GM23338 (cell line): ENCODE measurements around the gene ZNF784. TPM values are rescaled to one million over a fixed set of nuclear protein-coding genes. Genes with fewer than 3 reads are reported as not detected.

Experiments
- ATAC-seq: fragments of 200-7000 bp; cut with Tn5 transposase; 3 replicates; pipeline ENCODE4 v1.9.1; 2020
- DNase-seq: peaks from one replicate; pipeline ENCODE4 v3.0.0-alpha.2; 2015; ENCODE audit warnings: low spot score
- H2AFZ ChIP-seq: fragments of 200-600 bp; sonication (generic); 2 replicates; pipeline ENCODE4 v1.8.0; 2016; ENCODE audit warnings: antibody characterized with exemption, mild to moderate bottlenecking, moderate library complexity
- H3F3A ChIP-seq: fragments of 200-600 bp; sonication (generic); replicated peaks from 2 replicates; pipeline ENCODE4 v1.8.0; 2017; ENCODE audit warnings: antibody characterized with exemption, mixed run types, low read depth
- H3K27ac ChIP-seq: fragments of 200-600 bp; sonication (generic); 2 replicates; pipeline ENCODE4 v1.6.1; 2016; ENCODE audit warnings: low read depth
- H3K27me3 ChIP-seq: fragments of 200-600 bp; sonication (generic); 2 replicates; pipeline ENCODE4 v1.8.0; 2016; ENCODE audit warnings: mild to moderate bottlenecking, mixed run types, moderate library complexity; ENCODE audit not compliant: insufficient read depth
- H3K36me3 ChIP-seq: fragments of 200-600 bp; sonication (generic); 2 replicates; pipeline ENCODE4 v1.8.0; 2016; ENCODE audit warnings: mild to moderate bottlenecking; ENCODE audit not compliant: insufficient read depth
- H3K4me1 ChIP-seq: fragments of 200-600 bp; sonication (generic); 2 replicates; pipeline ENCODE4 v1.8.0; 2016; ENCODE audit warnings: mild to moderate bottlenecking, moderate library complexity; ENCODE audit not compliant: insufficient read depth
- H3K4me2 ChIP-seq: fragments of 200-600 bp; sonication (generic); 2 replicates; pipeline ENCODE4 v1.7.1; 2017; ENCODE audit warnings: mixed run types
- H3K4me3 ChIP-seq: fragments of 200-600 bp; sonication (generic); 2 replicates; pipeline ENCODE4 v1.6.1; 2016; ENCODE audit warnings: mixed run types
- H3K79me2 ChIP-seq: fragments of 200-600 bp; sonication (generic); replicated peaks from 2 replicates; pipeline ENCODE4 v1.8.0; 2017; ENCODE audit warnings: mild to moderate bottlenecking; ENCODE audit not compliant: insufficient read depth
- H3K9me2 ChIP-seq: fragments of 200-600 bp; sonication (generic); 2 replicates; pipeline ENCODE4 v1.8.0; 2017; ENCODE audit not compliant: insufficient read depth
- H4K20me1 ChIP-seq: fragments of 200-600 bp; sonication (generic); replicated peaks from 2 replicates; pipeline ENCODE4 v1.8.0; 2017; ENCODE audit warnings: mild to moderate bottlenecking; ENCODE audit not compliant: insufficient read depth
- H3K27ac Mint-ChIP-seq: 2 replicates; pipeline ENCODE4 v1.8.0; 2020; ENCODE audit warnings: inconsistent platforms, mild to moderate bottlenecking, moderate library complexity, mixed read lengths
- H3K27me3 Mint-ChIP-seq: 3 replicates; pipeline ENCODE4 v1.8.0; 2022; ENCODE audit warnings: low read depth, mild to moderate bottlenecking, moderate library complexity, mixed read lengths, inconsistent platforms; ENCODE audit not compliant: insufficient read depth, poor library complexity
- H3K36me3 Mint-ChIP-seq: 3 replicates; pipeline ENCODE4 v1.8.0; 2021; ENCODE audit warnings: low read depth, mild to moderate bottlenecking, inconsistent platforms, moderate library complexity, mixed read lengths
- H3K4me1 Mint-ChIP-seq: 3 replicates; pipeline ENCODE4 v1.8.0; 2020; ENCODE audit warnings: mild to moderate bottlenecking, inconsistent platforms, mixed read lengths
- H3K4me3 Mint-ChIP-seq: 3 replicates; pipeline ENCODE4 v1.8.0; 2021; ENCODE audit warnings: moderate library complexity, mild to moderate bottlenecking, inconsistent platforms, mixed read lengths
- H3K9me3 Mint-ChIP-seq: 3 replicates; pipeline ENCODE4 v1.8.0; 2020; ENCODE audit warnings: moderate library complexity, mild to moderate bottlenecking, inconsistent platforms, mixed read lengths
- CREB1 ChIP-seq: fragments of 250-450 bp; sonication (Bioruptor Pico); IDR thresholded peaks from 2 replicates; pipeline ENCODE4 v1.5.0; 2020; ENCODE audit warnings: low read depth, mild to moderate bottlenecking, moderate library complexity
- EZH2 ChIP-seq: fragments of 200-600 bp; sonication (generic); IDR thresholded peaks from one replicate; pipeline ENCODE4 v1.8.0; 2017; ENCODE audit warnings: antibody characterized with exemption, mild to moderate bottlenecking, low read depth; ENCODE audit not compliant: unreplicated experiment
- JUNB ChIP-seq: IDR thresholded peaks from one replicate; pipeline ENCODE4 v1.6.1; 2016; ENCODE audit warnings: antibody characterized with exemption; ENCODE audit not compliant: unreplicated experiment
- NANOG ChIP-seq: IDR thresholded peaks from 2 replicates; pipeline ENCODE4 v1.6.1; 2016; ENCODE audit warnings: antibody characterized with exemption, borderline replicate concordance
- POLR2AphosphoS5 ChIP-seq: IDR thresholded peaks from 2 replicates; pipeline ENCODE4 v1.6.1; 2016; ENCODE audit warnings: antibody characterized with exemption, low read depth
- STAT1 ChIP-seq: IDR thresholded peaks from one replicate; pipeline ENCODE4 v1.6.1; 2016; ENCODE audit warnings: antibody characterized with exemption; ENCODE audit not compliant: unreplicated experiment
- ZNF114 ChIP-seq: fragments of 250-450 bp; sonication (Bioruptor Pico); IDR thresholded peaks from 2 replicates; pipeline ENCODE4 v1.5.0; 2020; ENCODE audit warnings: mild to moderate bottlenecking, moderate library complexity
- ZNF331 ChIP-seq: fragments of 250-450 bp; sonication (Bioruptor Pico); IDR thresholded peaks from 2 replicates; pipeline ENCODE4 v1.5.0; 2020; ENCODE audit warnings: low read depth, mild to moderate bottlenecking, moderate library complexity
- polyA plus RNA-seq: library from polyadenylated mRNA; unstranded; fragments of >200 nt; fragmentation: Nextera tagmentation; extraction: Ambion mirVana; gene quantifications from 2 replicates; pipeline ENCODE4 v1.2.1, GENCODE V29; 2016
- total RNA-seq: library from RNA; depleted of rRNA; stranded (reverse); fragments of >200 nt; shearing (Covaris generic); gene quantifications from 2 replicates; pipeline ENCODE4 v1.2.3, GENCODE V29; 2014
- TF ChIP-seq, protein P1 (sequence below): IDR thresholded peaks from 2 replicates; pipeline ENCODE4 v1.6.1; 2016; ENCODE audit warnings: antibody characterized with exemption
- TF ChIP-seq, protein P2 (sequence below), 2 experiments: fragments of 200-600 bp in 1 of 2; sonication (generic) in 1 of 2; conservative IDR thresholded peaks; 2 replicates each; pipeline versions ENCODE4 v1.5.1 to v1.6.1; 2016 to 2017; ENCODE audit warnings: antibody characterized with exemption in 2 of 2, low read depth in 2 of 2, mild to moderate bottlenecking in 2 of 2, moderate library complexity in 1 of 2
- TF ChIP-seq, protein P3 (sequence below): IDR thresholded peaks from one replicate; pipeline ENCODE4 v1.6.1; 2018; ENCODE audit warnings: antibody characterized with exemption; ENCODE audit not compliant: unreplicated experiment

ZNF784 gene
- total and polyA plus RNA-seq, 2 experiments from 2014 or later = 1.5 to 6.7 TPM

DNA sequence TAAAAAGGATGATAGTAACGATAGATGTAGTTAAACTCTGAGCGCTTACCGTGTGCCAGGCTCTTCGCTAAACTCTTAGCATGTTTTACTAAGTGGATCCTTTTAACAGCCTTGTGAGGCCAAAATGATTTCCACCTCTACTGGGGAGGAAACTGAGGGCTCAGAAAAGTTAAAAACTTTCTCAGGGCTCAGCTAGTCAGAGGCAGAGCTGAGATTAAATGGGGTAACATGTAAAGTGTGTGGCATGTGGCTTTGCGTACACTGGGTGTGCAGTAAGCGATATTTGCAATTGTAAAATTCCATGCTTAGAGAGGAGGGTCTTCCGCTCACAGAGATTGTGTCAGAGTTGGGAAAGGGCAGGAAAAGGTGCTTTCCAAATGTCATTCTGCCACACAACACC is 32.2 kb upstream of the ZNF784 start:
- Mint-ChIP-seq H3K4me3 (peak overlapping the region; percentile 92), H3K36me3 (peaks cover 53% of the 10 kb centered on the region), H3K4me1 (peaks cover 44% of the 10 kb centered on the region), H3K27me3 (peaks cover 31% of the 10 kb centered on the region), H3K27ac (peak overlapping the region; percentile 99), H3K9me3 (no peaks in the 10 kb centered on the region; the same call in 2 of the 3 replicates)
- peak overlapping the region; percentile 100 for H3K4me3 ChIP-seq
- peaks cover 63% of the 10 kb centered on the region for H3K79me2 ChIP-seq
- DNase-seq = no peak
- no peak overlapping the region for H2AFZ ChIP-seq
- ATAC-seq = no peak
- H3K4me2 ChIP-seq = peak overlapping the region; percentile 100
- H4K20me1 ChIP-seq = peaks cover 42% of the 10 kb centered on the region
- peaks cover 1% of the 10 kb centered on the region; the same call in 1 of the 2 replicates for H3K36me3 ChIP-seq
- no peaks in the 10 kb centered on the region for H3K27me3 ChIP-seq
- peak overlapping the region; percentile 98 for H3K27ac ChIP-seq
- peaks cover 27% of the 10 kb centered on the region for H3K4me1 ChIP-seq
- peaks cover 20% of the 10 kb centered on the region for H3F3A ChIP-seq
- H3K9me2 ChIP-seq = no peaks in the 10 kb centered on the region
- no peak for TF ChIP-seq STAT1
- no peak for TF ChIP-seq CREB1

DNA sequence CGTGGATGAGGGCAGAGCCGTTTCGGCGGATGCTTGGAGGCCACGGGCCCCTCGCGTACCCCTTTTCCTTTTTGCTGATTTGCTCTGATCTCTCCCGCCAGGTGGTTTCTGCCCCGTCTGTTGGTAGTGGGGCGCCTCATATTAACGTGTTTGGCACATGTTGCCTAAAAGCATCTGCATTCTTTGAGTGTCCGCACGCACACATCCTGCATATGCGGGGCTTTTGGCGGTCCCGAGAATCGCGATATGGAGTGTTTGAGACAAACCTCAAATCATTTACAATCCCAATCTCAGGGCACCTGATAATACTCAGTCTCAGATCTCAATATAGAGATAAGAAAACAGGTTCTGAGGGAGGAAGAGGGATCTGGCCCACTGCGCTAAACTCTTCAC is 31.3 kb upstream of the ZNF784 start:
- peaks cover 20% of the 10 kb centered on the region for H3F3A ChIP-seq
- H3K4me1 ChIP-seq = peaks cover 27% of the 10 kb centered on the region
- H3K4me3 Mint-ChIP-seq = peak overlapping the region; percentile 92
- H3K4me2 ChIP-seq = peak overlapping the region; percentile 100
- DNase-seq = no peak
- no peak for ATAC-seq
- H4K20me1 ChIP-seq = peaks cover 41% of the 10 kb centered on the region
- H3K36me3 Mint-ChIP-seq = peaks cover 44% of the 10 kb centered on the region
- H3K27ac Mint-ChIP-seq = peak overlapping the region; percentile 99
- H3K27me3 ChIP-seq = no peaks in the 10 kb centered on the region
- peaks cover 31% of the 10 kb centered on the region for H3K27me3 Mint-ChIP-seq
- no peaks in the 10 kb centered on the region for H3K36me3 ChIP-seq
- no peaks in the 10 kb centered on the region for H3K9me2 ChIP-seq
- no peaks in the 10 kb centered on the region; the same call in 2 of the 3 replicates for H3K9me3 Mint-ChIP-seq
- H2AFZ ChIP-seq = no peak overlapping the region
- H3K4me1 Mint-ChIP-seq = peaks cover 47% of the 10 kb centered on the region
- peaks cover 54% of the 10 kb centered on the region for H3K79me2 ChIP-seq
- peak overlapping the region; percentile 100 for H3K4me3 ChIP-seq
- peak overlapping the region; percentile 98 for H3K27ac ChIP-seq
- TF ChIP-seq, protein P1, sequence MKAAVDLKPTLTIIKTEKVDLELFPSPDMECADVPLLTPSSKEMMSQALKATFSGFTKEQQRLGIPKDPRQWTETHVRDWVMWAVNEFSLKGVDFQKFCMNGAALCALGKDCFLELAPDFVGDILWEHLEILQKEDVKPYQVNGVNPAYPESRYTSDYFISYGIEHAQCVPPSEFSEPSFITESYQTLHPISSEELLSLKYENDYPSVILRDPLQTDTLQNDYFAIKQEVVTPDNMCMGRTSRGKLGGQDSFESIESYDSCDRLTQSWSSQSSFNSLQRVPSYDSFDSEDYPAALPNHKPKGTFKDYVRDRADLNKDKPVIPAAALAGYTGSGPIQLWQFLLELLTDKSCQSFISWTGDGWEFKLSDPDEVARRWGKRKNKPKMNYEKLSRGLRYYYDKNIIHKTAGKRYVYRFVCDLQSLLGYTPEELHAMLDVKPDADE = no peak
- TF ChIP-seq POLR2AphosphoS5 = no peak
- TF ChIP-seq, protein P2, sequence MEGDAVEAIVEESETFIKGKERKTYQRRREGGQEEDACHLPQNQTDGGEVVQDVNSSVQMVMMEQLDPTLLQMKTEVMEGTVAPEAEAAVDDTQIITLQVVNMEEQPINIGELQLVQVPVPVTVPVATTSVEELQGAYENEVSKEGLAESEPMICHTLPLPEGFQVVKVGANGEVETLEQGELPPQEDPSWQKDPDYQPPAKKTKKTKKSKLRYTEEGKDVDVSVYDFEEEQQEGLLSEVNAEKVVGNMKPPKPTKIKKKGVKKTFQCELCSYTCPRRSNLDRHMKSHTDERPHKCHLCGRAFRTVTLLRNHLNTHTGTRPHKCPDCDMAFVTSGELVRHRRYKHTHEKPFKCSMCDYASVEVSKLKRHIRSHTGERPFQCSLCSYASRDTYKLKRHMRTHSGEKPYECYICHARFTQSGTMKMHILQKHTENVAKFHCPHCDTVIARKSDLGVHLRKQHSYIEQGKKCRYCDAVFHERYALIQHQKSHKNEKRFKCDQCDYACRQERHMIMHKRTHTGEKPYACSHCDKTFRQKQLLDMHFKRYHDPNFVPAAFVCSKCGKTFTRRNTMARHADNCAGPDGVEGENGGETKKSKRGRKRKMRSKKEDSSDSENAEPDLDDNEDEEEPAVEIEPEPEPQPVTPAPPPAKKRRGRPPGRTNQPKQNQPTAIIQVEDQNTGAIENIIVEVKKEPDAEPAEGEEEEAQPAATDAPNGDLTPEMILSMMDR (conservative IDR thresholded peaks at IDR 0.05; ENCODE audit: low read depth in 2 of 2) = no peak
- no peak for TF ChIP-seq NANOG
- no peak for TF ChIP-seq JUNB
- TF ChIP-seq EZH2 = no peak
- TF ChIP-seq ZNF114 (CRISPR knock-in tag) = no peak
- TF ChIP-seq, protein P3, sequence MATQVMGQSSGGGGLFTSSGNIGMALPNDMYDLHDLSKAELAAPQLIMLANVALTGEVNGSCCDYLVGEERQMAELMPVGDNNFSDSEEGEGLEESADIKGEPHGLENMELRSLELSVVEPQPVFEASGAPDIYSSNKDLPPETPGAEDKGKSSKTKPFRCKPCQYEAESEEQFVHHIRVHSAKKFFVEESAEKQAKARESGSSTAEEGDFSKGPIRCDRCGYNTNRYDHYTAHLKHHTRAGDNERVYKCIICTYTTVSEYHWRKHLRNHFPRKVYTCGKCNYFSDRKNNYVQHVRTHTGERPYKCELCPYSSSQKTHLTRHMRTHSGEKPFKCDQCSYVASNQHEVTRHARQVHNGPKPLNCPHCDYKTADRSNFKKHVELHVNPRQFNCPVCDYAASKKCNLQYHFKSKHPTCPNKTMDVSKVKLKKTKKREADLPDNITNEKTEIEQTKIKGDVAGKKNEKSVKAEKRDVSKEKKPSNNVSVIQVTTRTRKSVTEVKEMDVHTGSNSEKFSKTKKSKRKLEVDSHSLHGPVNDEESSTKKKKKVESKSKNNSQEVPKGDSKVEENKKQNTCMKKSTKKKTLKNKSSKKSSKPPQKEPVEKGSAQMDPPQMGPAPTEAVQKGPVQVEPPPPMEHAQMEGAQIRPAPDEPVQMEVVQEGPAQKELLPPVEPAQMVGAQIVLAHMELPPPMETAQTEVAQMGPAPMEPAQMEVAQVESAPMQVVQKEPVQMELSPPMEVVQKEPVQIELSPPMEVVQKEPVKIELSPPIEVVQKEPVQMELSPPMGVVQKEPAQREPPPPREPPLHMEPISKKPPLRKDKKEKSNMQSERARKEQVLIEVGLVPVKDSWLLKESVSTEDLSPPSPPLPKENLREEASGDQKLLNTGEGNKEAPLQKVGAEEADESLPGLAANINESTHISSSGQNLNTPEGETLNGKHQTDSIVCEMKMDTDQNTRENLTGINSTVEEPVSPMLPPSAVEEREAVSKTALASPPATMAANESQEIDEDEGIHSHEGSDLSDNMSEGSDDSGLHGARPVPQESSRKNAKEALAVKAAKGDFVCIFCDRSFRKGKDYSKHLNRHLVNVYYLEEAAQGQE = no peak
- TF ChIP-seq ZNF331 (CRISPR knock-in tag) = no peak
